Ectodermal cell (in vitro differentiated cells): ENCODE data around the gene SH3PXD2A.
"Not testable (repeated sequence)": the region's sequence is repeated elsewhere in the genome, so short reads cannot be mapped to it uniquely, and the experiment has no call there.

Source experiments
- H3K27ac ChIP-seq: 2 replicates; pipeline ENCODE4 v1.7.0; 2013; ENCODE audit warnings: mild to moderate bottlenecking, low read depth, low read length; ENCODE audit not compliant: insufficient read depth, poor library complexity, severe bottlenecking
- H3K27me3 ChIP-seq: 2 replicates; pipeline ENCODE4 v1.7.0; 2013; ENCODE audit warnings: mild to moderate bottlenecking, low read length; ENCODE audit not compliant: insufficient read depth, control insufficient read depth, poor library complexity, severe bottlenecking
- H3K36me3 ChIP-seq: one replicate; pipeline ENCODE4 v1.7.0; 2013; ENCODE audit warnings: low read length; ENCODE audit not compliant: control insufficient read depth, insufficient read depth
- H3K4me1 ChIP-seq: one replicate; pipeline ENCODE4 v1.7.0; 2013; ENCODE audit warnings: low read length; ENCODE audit not compliant: control insufficient read depth, insufficient read depth
- H3K4me3 ChIP-seq: 2 replicates; pipeline ENCODE4 v1.7.0; 2013; ENCODE audit warnings: low read depth, low read length, control low read depth; ENCODE audit not compliant: insufficient read depth
- H3K9me3 ChIP-seq: 2 replicates; pipeline ENCODE4 v1.7.0; 2013; ENCODE audit warnings: mild to moderate bottlenecking, low read length, moderate library complexity; ENCODE audit not compliant: control insufficient read depth
- WGBS, 2 experiments: methylation state at CpG; one replicate each; pipeline ENCODE4 v1.1.7; 2013; ENCODE audit warnings: missing lambda C conversion rate in 2 of 2; 5-methylcytosine and 5-hydroxymethylcytosine counted together

Gene SH3PXD2A

GRCh38 chr10:103640436-103641181, 214.8 kb downstream of the SH3PXD2A start:
- peaks cover 29% of the 10 kb centered on the region for H3K4me1 ChIP-seq
- H3K27ac ChIP-seq = no peak overlapping the region
- H3K9me3 ChIP-seq = no peaks in the 10 kb centered on the region
- WGBS, 2 experiments = 91 to 93% methylated on average over 11 of the region's 11 CpGs
- no peaks in the 10 kb centered on the region for H3K27me3 ChIP-seq
- H3K4me3 ChIP-seq = no peak overlapping the region
- no peaks in the 10 kb centered on the region for H3K36me3 ChIP-seq

DNA sequence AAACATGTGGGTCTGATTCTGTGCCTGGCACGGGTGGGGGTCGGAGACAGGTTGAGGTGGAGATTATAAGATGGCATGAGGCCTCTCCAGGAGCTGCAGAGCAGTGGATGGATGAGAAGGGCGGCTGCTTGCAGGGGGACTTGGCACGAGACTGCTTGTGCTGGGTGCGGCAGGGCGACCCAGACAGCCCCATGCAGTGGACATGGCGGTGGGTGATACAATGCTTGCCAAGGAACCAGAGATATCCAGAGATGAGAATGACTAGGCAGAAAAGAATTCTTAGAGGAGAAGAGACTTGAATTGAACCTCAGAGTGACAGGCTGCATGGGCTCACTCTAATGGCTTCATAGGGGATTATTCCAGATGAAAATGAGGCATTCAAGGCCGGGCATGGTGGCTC, 216.4 kb downstream of the SH3PXD2A start:
- no peak overlapping the region for H3K27ac ChIP-seq
- 93 to 94% methylated on average over 8 of the region's 8 CpGs for WGBS, 2 experiments
- H3K4me3 ChIP-seq = no peak overlapping the region
- no peaks in the 10 kb centered on the region for H3K36me3 ChIP-seq
- no peaks in the 10 kb centered on the region for H3K9me3 ChIP-seq
- H3K4me1 ChIP-seq = peaks cover 37% of the 10 kb centered on the region
- H3K27me3 ChIP-seq = no peaks in the 10 kb centered on the region

- H3K36me3 ChIP-seq = no peaks in the 10 kb centered on the region
- 80 to 82% methylated on average over 19 of the region's 19 CpGs for WGBS, 2 experiments
- no peak overlapping the region for H3K27ac ChIP-seq
- no peaks in the 10 kb centered on the region for H3K27me3 ChIP-seq
- H3K4me1 ChIP-seq = peaks cover 40% of the 10 kb centered on the region
- no peak overlapping the region for H3K4me3 ChIP-seq
- H3K9me3 ChIP-seq = no peaks in the 10 kb centered on the region
Measured at GRCh38 chr10:103637927-103638557, 217.3 kb downstream of the SH3PXD2A start.

DNA sequence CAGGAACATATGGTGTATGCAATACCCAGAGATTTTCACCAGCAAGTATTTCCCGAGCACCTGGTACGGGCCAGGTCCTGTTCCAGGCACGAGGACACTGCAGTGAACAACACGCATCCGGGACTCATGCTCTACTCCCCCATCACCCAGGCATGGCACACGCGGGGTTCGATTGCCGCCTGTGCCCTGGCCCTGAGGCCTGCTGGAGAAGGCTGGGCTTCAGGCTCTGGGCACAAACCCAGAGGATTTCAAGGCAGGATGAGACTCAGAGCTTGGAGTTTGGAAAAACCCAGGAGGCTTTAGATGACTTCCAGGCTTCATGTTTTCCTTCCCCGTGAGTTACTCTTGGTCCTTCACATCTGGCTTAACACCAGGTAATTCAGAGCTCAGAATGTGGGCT, 218.4 kb downstream of the SH3PXD2A start:
- Histone ChIP-seq H3K36me3 (no peaks in the 10 kb centered on the region), H3K27ac (peak overlapping the region; percentile 71), H3K27me3 (no peaks in the 10 kb centered on the region), H3K4me1 (peaks cover 40% of the 10 kb centered on the region), H3K4me3 (no peak overlapping the region), H3K9me3 (no peaks in the 10 kb centered on the region)
- 90 to 91% methylated on average over 10 of the region's 10 CpGs for WGBS, 2 experiments

GRCh38 chr10:103636492-103636891, 218.9 kb downstream of the SH3PXD2A start:
- H3K27ac ChIP-seq = peak overlapping the region; percentile 71
- WGBS, 2 experiments = 10 to 18% methylated on average over 5 of the region's 5 CpGs

DNA sequence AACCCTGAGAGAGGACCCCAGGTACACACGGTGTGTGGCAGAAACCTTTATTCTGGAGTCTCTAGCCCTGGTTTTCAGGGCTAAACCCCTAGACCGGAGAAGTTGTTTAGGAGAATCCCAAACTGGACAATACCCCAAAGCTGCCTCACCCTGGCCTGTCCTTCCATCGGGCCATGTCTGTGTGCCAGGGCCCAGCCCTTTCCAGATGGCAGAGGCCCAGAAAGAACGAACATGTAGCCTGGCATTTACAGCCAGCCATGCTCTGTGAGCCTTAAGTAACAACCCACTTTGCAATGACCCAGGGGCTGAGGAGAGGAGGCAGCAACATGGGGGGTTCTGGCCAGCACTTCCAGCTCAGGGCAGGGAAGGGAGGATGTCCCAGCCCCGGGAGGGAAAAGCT, 219.8 kb downstream of the SH3PXD2A start:
- Histone ChIP-seq H3K4me3 (no peak overlapping the region), H3K9me3 (no peaks in the 10 kb centered on the region), H3K27ac (no peak overlapping the region), H3K4me1 (peaks cover 40% of the 10 kb centered on the region), H3K36me3 (no peaks in the 10 kb centered on the region), H3K27me3 (no peaks in the 10 kb centered on the region)
- 86 to 88% methylated on average over 5 of the region's 5 CpGs for WGBS, 2 experiments

More at GRCh38 chr10:103636492-103636891, 218.9 kb downstream of the SH3PXD2A start:
- Histone ChIP-seq H3K4me1 (peaks cover 40% of the 10 kb centered on the region), H3K4me3 (no peak overlapping the region), H3K27me3 (no peaks in the 10 kb centered on the region), H3K36me3 (no peaks in the 10 kb centered on the region), H3K9me3 (no peaks in the 10 kb centered on the region)

- no peaks in the 10 kb centered on the region for H3K9me3 ChIP-seq
- H3K36me3 ChIP-seq = no peaks in the 10 kb centered on the region
- 86 to 89% methylated on average over 7 of the region's 7 CpGs for WGBS, 2 experiments
- no peaks in the 10 kb centered on the region for H3K27me3 ChIP-seq
- no peak overlapping the region for H3K4me3 ChIP-seq
- no peak overlapping the region for H3K27ac ChIP-seq
- peaks cover 40% of the 10 kb centered on the region for H3K4me1 ChIP-seq
Measured at GRCh38 chr10:103633846-103634245, 221.5 kb downstream of the SH3PXD2A start.

DNA sequence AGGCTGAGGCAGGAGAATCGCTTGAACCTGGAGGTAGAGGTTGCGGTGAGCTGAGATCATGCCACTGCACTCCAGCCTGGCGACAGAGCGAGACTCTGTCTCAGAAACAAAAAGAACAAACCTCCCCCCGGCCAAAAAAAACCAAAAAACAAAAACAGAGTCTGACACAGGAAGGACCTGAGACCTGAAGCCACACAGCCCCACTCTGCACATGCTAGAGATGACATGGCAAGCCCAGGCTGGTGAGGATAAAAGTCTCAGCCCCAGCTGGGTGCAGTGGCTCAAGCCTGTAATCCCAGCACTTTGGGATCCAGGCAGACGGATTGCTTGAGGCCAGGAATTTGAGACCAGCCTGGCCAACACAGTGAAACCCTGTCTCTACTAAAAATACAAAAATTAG, 222.5 kb downstream of the SH3PXD2A start:
- H3K4me1 ChIP-seq = peaks cover 30% of the 10 kb centered on the region
- WGBS, 2 experiments = 84 to 89% methylated on average over 6 of the region's 6 CpGs
- H3K4me3 ChIP-seq, H3K27me3 ChIP-seq, H3K27ac ChIP-seq, H3K36me3 ChIP-seq, H3K9me3 ChIP-seq: not testable (repeated sequence)

DNA sequence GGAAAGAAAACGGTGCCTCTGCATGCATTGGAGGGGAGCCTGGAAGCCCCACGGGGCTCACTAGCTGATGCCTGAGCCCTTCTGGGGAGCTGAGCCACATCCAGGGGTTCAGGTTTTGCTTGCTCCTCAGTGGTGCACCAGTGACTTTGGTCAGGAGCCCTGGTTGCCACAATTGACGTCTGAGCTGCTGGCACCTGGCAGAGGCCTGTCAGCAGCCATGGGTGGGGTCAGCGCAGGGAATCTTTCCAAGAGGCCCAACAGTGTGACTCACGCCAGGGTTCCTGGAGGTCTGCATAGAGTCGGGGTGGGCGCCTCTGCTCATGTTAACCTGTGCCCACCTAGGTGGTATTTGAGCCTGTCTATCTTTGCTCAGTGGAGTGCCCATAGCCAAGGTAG, 223.1 kb downstream of the SH3PXD2A start:
- H3K36me3 ChIP-seq = no peaks in the 10 kb centered on the region
- 92 to 94% methylated on average over 7 of the region's 7 CpGs for whole genome bisulfite sequencing, 2 experiments

DNA sequence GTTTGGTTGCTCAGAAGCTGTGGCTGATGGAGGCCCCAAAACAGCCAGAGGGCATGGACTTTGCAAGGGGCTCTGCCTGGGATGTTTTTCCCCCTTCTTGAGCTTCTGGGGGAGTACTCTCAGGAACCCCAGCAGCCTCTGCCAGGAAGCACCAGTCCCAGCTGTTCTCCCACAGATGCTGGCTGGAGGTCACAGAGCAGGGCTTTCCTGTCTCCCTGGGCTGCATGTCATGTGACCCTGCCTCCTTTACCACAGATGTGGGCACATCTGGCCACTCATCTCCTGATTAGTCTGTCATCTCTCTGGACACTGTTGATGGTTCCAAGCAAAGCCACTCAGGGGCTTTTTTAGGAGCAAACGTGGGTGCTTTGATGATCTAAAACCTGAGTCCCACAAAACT, 225.2 kb downstream of the SH3PXD2A start:
- Histone ChIP-seq H3K27ac (no peak overlapping the region), H3K4me3 (no peak overlapping the region), H3K27me3 (no peaks in the 10 kb centered on the region), H3K9me3 (no peaks in the 10 kb centered on the region), H3K36me3 (no peaks in the 10 kb centered on the region), H3K4me1 (peaks cover 6% of the 10 kb centered on the region)
- 89 to 94% methylated on average over 1 of the region's 1 CpG for WGBS, 2 experiments

More for the DNA sequence above, 223.1 kb downstream of the SH3PXD2A start:
- H3K27ac ChIP-seq = no peak overlapping the region
- peaks cover 24% of the 10 kb centered on the region for H3K4me1 ChIP-seq
- H3K27me3 ChIP-seq = no peaks in the 10 kb centered on the region
- no peaks in the 10 kb centered on the region for H3K9me3 ChIP-seq
- no peak overlapping the region for H3K4me3 ChIP-seq
